ENCODE measurements around the gene AMBP.
"Not testable (repeated sequence)": the region's sequence is repeated elsewhere in the genome, so short reads cannot be mapped to it uniquely, and the experiment has no call there.

The AMBP gene

DNA sequence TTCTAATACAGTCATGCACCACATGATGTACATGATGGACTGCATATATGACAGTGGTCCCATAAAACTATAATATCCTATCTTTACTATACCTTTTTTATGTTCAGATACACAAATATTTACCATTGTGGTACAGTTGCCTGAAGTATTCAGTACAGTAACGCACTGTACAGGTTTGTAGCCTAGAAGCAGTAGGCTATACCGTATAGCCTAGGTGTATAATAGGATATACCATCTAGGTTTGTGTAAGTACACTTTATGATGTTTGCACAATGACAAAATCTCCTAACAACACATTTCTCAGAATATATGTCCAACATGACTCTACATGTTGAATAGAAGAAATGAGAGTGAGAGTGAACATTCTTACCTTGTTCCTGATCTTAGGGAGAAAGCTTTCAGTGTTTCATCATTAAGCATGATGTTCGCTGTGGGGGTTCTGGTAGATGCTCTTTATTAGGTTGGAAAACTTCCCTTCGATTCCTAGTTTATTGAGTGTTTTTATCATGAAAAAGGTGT, 31.8 kb downstream of the AMBP start:
- TF ChIP-seq, protein P1, sequence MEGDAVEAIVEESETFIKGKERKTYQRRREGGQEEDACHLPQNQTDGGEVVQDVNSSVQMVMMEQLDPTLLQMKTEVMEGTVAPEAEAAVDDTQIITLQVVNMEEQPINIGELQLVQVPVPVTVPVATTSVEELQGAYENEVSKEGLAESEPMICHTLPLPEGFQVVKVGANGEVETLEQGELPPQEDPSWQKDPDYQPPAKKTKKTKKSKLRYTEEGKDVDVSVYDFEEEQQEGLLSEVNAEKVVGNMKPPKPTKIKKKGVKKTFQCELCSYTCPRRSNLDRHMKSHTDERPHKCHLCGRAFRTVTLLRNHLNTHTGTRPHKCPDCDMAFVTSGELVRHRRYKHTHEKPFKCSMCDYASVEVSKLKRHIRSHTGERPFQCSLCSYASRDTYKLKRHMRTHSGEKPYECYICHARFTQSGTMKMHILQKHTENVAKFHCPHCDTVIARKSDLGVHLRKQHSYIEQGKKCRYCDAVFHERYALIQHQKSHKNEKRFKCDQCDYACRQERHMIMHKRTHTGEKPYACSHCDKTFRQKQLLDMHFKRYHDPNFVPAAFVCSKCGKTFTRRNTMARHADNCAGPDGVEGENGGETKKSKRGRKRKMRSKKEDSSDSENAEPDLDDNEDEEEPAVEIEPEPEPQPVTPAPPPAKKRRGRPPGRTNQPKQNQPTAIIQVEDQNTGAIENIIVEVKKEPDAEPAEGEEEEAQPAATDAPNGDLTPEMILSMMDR (IDR thresholded peaks at IDR 0.05; ENCODE audit: insufficient read depth, low read depth, low read length, missing control alignments) = no peak
- DNase-seq (ENCODE audit: low read depth) = no peak

DNA sequence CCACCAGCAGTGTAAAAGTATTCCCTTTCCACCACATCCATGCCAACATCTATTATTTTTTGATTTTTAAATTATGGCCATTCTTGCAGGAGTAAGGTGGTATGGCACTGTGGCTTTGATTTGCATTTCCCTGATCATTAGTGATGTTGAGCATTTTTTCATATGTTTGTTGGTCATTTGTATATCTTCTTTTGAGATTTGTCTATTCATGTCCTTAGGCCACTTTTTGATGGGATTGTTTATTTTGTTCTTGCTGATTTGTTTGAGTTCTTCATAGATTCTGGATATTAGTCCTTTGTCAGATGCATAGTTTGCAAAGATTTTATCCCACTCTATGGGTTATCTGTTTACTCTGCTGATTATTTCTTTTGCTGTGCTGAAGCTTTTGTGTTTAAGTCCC, 34.4 kb downstream of the AMBP start:
- not testable (repeated sequence) for DNase-seq (ENCODE audit: low read depth)

More for the DNA sequence above, 31.8 kb downstream of the AMBP start:
- no peak overlapping the region for H3K4me3 ChIP-seq (ENCODE audit: low read depth, low read length)

DNA sequence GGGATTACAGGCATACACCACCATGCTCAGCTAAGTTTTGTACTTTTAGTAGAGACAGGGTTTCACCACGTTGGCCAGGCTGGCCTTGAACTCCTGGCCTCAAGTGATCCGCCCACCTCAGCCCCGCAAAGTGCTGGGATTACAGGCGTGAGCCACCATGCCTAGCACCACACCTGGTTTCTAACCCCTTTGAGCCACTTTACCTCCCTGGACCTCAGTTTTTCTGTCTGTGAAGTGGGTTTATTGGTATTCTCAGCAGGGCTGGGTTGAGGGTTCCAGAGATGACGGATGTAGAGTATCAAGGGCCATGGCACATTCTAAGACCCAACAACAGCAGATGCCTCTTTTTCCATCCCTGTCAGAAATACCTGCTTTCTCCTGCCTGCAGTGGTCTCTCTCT, 38.6 kb downstream of the AMBP start:
- no peak for DNase-seq (ENCODE audit: low read depth)

More for the DNA sequence above, 34.4 kb downstream of the AMBP start:
- not testable (repeated sequence) for H3K4me3 ChIP-seq (ENCODE audit: low read depth, low read length)

DNA sequence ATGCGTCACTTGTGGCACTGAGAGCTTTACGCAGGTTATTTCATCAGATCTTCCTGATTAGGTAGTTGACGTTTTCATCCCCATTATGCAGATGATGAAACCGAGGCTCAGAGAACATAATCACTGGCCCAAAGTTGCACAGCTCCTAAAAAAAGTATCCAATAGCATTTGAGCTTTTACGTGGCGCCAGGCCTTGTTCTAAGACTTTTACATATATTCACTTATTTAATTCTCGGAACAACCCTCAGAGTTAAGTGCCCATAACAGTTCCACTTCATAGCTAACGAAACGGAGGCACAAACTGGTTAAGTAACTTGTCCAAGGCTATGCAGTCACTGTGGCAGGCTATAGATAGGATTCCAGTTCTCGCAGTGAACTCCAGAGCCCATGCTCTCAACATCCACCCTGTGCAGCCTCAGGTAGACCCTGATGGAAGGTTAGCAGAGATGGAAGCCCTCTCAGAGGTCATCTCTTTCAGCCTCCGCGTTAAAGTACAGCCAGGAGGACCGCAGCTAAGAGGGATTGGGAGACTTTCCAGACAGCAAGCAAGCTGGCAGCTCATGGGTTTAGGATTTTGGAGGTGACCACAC, 39.3 kb downstream of the AMBP start:
- DNase-seq (ENCODE audit: low read depth) = no peak
- H3K4me3 ChIP-seq (ENCODE audit: low read depth, low read length) = no peak overlapping the region
- TF ChIP-seq, protein P1 (IDR thresholded peaks at IDR 0.05; ENCODE audit: insufficient read depth, low read depth, low read length, missing control alignments) = no peak

More for the DNA sequence above, 38.6 kb downstream of the AMBP start:
- TF ChIP-seq, protein P1 (IDR thresholded peaks at IDR 0.05; ENCODE audit: insufficient read depth, low read depth, low read length, missing control alignments) = no peak
- H3K4me3 ChIP-seq (ENCODE audit: low read depth, low read length) = no peak overlapping the region

DNA sequence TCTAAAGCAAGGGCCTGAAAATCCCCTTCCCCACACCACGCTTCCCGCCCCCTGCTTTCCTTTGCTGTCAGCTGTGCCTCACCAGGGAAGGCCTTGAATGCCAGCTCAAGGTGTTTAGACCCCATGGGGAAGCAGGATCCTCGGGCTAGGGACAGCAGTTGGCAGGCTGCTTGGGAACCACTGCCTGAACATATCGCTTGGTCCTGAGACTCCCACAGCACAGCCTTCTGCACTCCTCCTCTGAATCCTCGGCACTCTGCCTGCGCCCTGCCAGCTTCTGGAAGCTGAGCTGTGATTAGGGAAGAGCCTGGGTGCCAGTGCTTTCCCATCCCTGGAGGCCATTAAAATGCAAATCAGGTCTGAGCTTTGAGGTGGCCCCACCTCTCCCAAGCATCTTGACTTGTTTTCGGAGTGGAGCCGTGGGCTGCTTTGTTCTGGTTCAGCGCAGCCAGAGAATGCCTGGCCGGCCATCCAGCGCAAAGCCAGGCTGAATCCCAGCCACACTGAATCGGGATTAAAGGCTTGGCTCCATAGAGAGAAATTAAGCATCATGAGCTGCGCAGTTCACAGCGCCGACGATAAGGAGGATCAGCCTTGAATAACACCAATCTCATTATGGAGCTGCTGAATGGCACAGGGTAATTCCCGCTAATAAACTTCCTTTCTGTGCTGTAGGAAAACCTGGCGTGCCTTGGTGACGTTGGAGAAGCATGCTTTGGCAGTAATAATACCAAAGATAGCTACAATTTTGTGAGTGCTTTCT, 40.0 kb downstream of the AMBP start:
- TF ChIP-seq, protein P1 (IDR thresholded peaks at IDR 0.05; ENCODE audit: insufficient read depth, low read depth, low read length, missing control alignments) = no peak
- no peak overlapping the region for H3K4me3 ChIP-seq (ENCODE audit: low read depth, low read length)
- no peak for DNase-seq (ENCODE audit: low read depth)

DNA sequence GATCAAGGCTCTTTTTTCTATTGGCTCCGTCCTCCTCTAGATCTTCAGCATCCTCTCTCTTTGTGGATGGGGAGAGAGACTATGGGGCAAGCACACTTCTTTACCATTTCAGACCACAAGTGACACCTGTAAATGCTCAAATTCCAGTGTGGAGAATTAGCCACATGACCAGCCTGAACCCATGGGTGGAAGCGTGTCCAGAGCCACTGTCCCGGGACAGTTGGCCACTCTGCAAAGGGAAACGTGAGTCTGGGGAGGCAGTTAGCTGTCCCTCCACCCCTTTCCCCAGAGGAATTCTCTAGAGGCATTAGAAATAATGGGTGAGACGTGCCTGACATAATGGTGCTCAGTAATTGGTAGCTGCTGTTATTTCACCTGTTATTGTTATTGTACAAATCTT, 40.9 kb downstream of the AMBP start:
- DNase-seq (ENCODE audit: low read depth) = no peak
- TF ChIP-seq, protein P1 (IDR thresholded peaks at IDR 0.05; ENCODE audit: insufficient read depth, low read depth, low read length, missing control alignments) = no peak
- H3K4me3 ChIP-seq (ENCODE audit: low read depth, low read length) = no peak overlapping the region

All from GM12865 (cell line).